Stimulated activated CD4-positive, alpha-beta T cell treated with anti-CD3 and anti-CD28 coated beads, Interleukin-15, amount 100 ng/mL, for 1 hour (primary cell): ENCODE results near the gene FASN.

Source experiments
- DNase-seq, 2 donors: peaks; one replicate each; pipeline ENCODE4 v3.0.0-alpha.2; 2020; ENCODE audit warnings: low read depth in 1 of 2, low spot score in 1 of 2

Gene FASN

GRCh38 chr17:82058855-82059249 is 39.2 kb downstream of the FASN start:
- no peak for DNase-seq

- DNase-seq = no peak
Observed at GRCh38 chr17:82058230-82058854, 39.7 kb downstream of the FASN start.

GRCh38 chr17:82056729-82057621 is 41.1 kb downstream of the FASN start:
- DNase-seq = no peak

GRCh38 chr17:82055965-82056728 is 41.9 kb downstream of the FASN start:
- DNase-seq = no peak

DNA sequence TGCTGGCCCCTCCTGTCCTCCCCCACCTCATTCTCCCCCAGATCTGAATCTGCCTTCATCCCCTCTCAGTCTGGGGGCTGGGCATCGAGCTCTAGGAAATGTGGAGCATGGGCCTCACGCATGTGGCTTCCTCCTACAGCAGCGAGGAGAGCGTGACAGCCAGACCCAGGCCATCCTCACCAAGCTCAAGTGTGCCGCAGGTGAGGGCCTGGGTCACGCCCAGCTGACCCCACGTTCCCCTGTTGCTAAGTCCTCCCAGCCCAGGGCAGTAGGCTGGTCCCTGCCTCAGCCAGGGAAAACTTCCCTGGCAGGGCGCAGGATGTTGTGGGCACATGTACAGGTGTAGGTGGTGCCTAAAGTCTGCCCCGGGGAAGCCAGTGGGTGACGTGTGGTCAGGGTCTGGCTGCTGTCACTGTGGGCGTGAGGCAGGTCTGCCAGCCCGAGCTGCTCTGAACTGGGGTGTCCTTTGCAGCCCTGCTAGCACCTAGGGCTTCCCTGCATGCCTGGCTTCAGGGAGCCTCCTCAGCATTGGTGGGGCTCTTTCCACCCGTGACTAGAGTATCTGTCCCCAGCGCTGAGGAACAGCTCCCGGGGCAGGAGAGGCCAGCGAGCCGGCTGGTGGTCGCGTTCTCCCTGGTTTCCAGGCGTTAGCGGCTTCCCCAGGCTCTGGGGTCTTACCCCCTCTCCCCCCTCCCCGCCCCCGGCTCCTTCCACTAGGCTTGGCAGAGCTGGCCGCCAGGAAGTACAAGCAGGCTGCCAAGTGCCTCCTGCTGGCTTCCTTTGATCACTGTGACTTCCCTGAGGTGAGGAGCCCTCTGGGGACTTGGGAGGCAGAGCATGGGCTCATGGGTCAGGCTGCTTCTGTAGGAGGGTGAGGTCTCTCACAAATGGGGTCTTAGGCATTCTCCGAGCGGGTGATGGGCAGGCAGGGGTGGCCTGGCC is 42.7 kb downstream of the FASN start:
- no peak for DNase-seq

GRCh38 chr17:82054351-82055022 is 43.5 kb downstream of the FASN start:
- DNase-seq = no peak

DNA sequence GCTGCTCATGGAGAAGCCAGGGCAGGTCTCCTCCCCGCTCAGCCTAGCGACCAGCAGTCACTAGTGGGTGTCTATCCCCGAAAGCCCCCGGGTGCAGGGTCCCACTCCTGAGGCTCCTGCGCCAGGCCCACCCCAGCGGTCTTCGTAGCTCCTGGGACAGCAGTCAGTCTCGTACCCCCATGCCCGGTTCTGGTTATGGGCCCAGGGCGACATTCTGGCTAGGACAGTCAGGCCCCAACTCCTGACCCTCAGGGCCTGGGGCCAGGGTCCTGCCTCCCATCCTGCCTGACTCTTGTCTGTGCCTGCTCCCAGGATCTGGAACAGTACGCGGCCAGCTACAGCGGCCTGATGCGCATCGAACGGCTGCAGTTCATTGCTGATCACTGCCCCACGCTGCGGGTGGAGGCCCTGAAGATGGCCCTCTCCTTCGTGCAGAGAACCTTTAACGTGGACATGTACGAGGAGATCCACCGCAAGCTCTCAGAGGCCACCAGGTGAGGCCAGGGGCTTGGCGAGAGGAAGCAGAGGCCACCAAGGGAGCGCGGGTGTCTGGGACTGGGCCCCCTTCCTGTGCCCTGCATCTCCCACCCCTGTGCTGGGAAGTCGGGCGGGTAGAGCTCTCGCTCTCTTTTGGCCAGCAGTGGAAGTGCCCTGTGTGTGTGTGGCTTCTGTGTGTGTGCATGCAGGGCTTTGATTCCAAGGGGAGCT is 44.3 kb downstream of the FASN start:
- DNase-seq = no peak

DNA sequence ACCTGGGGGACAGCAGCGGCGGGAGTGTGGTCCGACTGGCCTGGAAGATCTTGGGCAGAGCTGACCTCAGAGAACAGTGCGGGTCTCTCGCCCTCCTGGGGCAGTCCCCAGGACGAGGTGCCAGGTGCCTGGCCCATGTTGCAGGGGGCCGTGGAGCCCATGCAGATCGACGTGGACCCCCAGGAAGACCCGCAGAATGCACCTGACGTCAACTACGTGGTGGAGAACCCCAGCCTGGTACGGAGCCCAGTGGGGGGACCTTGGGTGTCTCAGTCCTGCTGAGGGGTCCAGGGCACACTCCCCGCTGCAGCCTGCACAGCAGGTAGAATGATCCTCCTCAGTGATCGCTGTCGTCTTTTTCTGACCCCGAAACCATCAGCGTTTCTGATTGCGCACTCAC is 44.9 kb downstream of the FASN start:
- no peak for DNase-seq

GRCh38 chr17:82052638-82053059 is 45.4 kb downstream of the FASN start:
- no peak for DNase-seq

GRCh38 chr17:82051776-82052637 is 46.0 kb downstream of the FASN start, which contains the start of the genes GPS1 and RFNG:
Gene GPS1 (plus strand): TSS chr17:82051898. CDS start chr17:82051932, 34 bp downstream.
Gene RFNG (minus strand): TSS chr17:82051811. CDS start chr17:82051766, 45 bp downstream.
- DNase-seq = peak; percentile 63 to 85

- DNase-seq = no peak
Observed at GRCh38 chr17:82050761-82051641, 47.0 kb downstream of the FASN start.

DNA sequence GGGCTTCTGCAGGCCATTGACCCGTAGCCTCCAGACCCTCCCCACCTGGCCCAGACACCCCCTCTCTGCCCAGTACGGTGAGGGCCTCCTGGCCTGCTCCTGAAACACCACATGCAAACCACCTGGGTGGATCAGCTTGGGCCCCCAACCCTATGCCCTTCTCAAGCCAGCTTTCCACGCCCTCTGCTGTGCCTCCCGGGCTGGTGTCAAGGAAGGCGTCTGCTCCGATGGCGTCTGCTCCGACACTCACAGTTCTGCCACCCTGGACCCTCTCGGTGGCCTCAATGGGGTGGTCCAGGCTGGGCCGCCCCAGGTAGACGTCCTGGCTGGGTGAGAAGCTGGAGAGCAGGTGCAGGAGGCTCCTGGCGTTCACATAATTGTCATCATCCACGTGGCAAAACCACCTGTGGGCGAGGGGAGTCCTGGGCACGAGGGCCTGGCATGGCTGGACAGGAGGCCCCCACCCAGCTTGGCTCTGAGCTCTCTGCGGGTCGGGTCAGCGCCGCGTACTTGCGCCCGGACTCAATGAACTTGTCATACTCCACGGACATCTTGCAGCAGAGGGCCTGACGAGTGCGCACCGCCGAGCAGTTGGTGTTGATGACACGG is 47.8 kb downstream of the FASN start:
- DNase-seq = no peak

DNA sequence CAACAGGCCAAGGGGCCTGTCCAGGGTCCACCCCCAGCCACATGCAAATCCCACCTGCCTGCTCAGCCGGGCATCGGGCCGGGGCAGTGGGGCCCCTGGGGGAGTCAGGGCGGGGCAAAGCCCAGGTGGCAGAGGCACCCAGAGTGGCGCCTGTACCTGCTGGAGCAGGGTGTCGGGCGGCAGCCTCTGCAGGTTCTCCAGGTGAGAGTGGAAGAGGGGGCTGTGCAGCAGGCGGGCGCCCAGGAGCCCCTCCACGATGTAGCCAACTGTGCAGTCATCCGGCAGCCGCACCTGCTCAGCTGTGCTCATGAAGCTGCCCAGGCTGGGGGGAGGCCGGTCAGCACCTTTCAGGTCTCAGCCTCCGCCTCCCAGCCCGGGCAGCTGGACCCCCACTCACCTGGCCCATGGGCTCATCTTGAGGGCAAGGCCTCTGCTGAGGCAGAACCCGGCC is 48.5 kb downstream of the FASN start:
- no peak for DNase-seq

GRCh38 chr17:82049106-82049505 is 48.9 kb downstream of the FASN start:
- DNase-seq = no peak

DNA sequence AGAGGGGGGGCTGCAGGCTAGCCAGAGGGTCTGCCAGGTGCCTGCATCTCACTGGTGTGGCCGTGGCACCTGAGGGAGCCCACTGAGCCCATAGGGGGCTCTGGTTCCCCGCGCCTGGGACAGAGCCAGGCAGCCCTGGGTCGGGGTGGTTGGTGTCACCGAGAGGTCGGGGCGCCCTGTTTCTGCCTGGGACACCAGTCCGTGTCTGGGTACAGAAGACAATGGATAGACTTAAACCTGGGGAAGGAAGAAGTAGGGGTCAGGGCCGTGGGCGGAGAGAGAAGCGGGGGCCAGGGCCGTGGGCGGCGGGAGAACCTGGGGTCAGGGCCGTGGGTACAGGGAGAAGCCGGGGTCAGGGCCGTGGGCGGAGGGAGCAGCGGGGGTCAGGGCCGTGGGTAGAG is 49.5 kb downstream of the FASN start:
- DNase-seq = no peak

DNA sequence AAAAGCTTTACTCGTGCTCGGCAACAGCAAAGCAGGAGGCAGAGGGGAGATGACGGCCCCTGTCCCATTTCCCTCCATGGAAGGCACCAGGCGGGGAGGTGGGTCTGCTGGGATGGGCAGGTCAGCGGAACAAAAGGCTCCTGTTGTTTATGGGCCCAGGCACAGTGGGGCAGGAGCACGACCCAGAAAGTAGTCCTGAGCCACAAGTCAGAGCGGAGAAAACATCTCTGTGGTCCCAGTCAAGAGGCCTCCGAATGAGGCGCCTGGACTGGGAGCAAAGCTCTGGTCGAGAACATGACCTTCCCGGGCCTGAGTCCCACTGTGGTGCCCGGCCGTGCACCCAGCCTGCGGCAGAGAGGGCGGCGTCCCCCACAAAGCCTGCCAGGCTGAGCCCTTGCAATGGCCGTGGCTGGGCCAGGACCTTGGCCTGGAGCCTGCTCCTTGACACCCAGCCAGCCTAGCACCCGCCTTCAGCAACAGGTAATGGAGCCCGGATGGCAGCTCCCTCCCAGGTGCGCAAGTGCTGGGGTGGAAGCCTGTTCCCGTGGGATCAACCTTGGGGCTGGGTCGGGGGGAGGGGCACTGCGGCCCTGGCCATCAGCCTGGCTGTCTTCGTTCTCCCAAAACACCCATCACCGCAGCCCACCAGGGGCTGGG is 50.0 kb downstream of the FASN start:
- DNase-seq = no peak
